ENCODE results near the gene ZMAT3. TPM values are rescaled to one million over a fixed set of nuclear protein-coding genes. Genes with fewer than 3 reads are reported as not detected.

Gene ZMAT3
- total and polyA plus RNA-seq, 2 of the 13 experiments (the other 11 are each of a cell fraction or from before 2014, with no cell fraction given) = 11.4 to 11.7 TPM

GRCh38 chr3:179088306-179088705 is 16.7 kb upstream of the ZMAT3 start (continued):
- TF ChIP-seq TCF7L2 (IDR thresholded peaks at IDR 0.05; ENCODE audit: low read depth, low read length) = no peak
- no peak for TF ChIP-seq ZNF563 (CRISPR knock-in tag; IDR thresholded peaks at IDR 0.05)
- no peak for TF ChIP-seq NR3C1 (CRISPR knock-in tag; IDR thresholded peaks at IDR 0.05)
- TF ChIP-seq, protein P1, sequence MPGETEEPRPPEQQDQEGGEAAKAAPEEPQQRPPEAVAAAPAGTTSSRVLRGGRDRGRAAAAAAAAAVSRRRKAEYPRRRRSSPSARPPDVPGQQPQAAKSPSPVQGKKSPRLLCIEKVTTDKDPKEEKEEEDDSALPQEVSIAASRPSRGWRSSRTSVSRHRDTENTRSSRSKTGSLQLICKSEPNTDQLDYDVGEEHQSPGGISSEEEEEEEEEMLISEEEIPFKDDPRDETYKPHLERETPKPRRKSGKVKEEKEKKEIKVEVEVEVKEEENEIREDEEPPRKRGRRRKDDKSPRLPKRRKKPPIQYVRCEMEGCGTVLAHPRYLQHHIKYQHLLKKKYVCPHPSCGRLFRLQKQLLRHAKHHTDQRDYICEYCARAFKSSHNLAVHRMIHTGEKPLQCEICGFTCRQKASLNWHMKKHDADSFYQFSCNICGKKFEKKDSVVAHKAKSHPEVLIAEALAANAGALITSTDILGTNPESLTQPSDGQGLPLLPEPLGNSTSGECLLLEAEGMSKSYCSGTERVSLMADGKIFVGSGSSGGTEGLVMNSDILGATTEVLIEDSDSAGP (CRISPR knock-in tag; IDR thresholded peaks at IDR 0.05; ENCODE audit: borderline replicate concordance) = no peak
- no peak for TF ChIP-seq YEATS4 (CRISPR knock-in tag; IDR thresholded peaks at IDR 0.05; ENCODE audit: borderline replicate concordance)
- no peak for TF ChIP-seq TEAD2 (CRISPR knock-in tag; IDR thresholded peaks at IDR 0.05)
- no peak for TF ChIP-seq GATAD1 (CRISPR knock-in tag; IDR thresholded peaks at IDR 0.05)
- TF ChIP-seq NONO (IDR thresholded peaks at IDR 0.05) = no peak
- TF ChIP-seq NONO (CRISPR knock-in tag; conservative IDR thresholded peaks at IDR 0.05) = no peak
- TF ChIP-seq THRA (CRISPR knock-in tag; IDR thresholded peaks at IDR 0.05; ENCODE audit: borderline replicate concordance) = no peak
- TF ChIP-seq GLI4 (CRISPR knock-in tag; IDR thresholded peaks at IDR 0.05; ENCODE audit: borderline replicate concordance) = no peak
- TF ChIP-seq, protein P2, sequence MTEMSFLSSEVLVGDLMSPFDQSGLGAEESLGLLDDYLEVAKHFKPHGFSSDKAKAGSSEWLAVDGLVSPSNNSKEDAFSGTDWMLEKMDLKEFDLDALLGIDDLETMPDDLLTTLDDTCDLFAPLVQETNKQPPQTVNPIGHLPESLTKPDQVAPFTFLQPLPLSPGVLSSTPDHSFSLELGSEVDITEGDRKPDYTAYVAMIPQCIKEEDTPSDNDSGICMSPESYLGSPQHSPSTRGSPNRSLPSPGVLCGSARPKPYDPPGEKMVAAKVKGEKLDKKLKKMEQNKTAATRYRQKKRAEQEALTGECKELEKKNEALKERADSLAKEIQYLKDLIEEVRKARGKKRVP (CRISPR knock-in tag; IDR thresholded peaks at IDR 0.05) = no peak
- TF ChIP-seq ATM (IDR thresholded peaks at IDR 0.05; ENCODE audit: borderline replicate concordance) = no peak
- no peak for TF ChIP-seq ZNF678 (CRISPR knock-in tag; IDR thresholded peaks at IDR 0.05)
